NCI-H146 (cell line): ENCODE measurements around the gene NENF.

Experiments
- DNase-seq: peaks from one replicate; lab custom pipeline; 2025; lab: John Stamatoyannopoulos, UW

NENF gene

DNA sequence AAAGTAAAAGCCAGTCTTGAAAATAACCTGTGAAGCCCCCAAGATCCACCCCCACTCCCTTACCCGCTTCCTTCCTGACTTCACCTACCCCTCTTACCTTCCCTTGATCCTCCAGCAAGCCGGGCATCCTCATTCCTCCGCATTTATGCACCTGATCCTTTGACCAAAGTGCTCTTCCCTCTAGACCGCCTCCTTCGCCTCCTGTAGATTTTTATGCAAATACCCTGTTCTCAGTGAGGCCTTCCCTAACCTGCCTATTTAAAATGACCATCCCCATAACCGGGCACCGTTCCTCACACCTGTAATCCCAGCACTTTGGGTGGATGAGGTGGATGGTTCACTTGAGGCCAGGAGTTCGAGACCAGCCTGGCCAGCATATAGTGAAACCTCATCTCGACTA lies 1.1 kb upstream of the NENF start:
- DNase-seq = no peak

DNA sequence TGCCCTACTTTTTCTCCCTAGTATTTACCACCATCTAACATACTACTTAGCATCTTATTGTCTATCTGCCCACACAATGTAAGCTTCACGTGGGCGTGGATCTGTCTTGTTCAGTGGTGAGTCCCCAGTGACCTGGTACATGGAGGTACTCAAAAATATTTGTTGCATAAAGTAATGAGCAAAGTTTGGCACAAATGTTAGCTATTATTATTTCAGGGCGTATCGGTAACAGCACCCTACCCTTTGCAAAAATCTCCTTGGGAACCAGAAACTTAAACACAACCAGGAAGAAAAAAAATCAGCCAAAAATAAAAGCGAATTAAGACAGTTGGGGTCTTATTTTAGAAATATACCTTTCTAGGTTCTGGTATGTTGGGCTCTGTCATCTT lies 454 bp upstream of the NENF start:
- no peak for DNase-seq

DNA sequence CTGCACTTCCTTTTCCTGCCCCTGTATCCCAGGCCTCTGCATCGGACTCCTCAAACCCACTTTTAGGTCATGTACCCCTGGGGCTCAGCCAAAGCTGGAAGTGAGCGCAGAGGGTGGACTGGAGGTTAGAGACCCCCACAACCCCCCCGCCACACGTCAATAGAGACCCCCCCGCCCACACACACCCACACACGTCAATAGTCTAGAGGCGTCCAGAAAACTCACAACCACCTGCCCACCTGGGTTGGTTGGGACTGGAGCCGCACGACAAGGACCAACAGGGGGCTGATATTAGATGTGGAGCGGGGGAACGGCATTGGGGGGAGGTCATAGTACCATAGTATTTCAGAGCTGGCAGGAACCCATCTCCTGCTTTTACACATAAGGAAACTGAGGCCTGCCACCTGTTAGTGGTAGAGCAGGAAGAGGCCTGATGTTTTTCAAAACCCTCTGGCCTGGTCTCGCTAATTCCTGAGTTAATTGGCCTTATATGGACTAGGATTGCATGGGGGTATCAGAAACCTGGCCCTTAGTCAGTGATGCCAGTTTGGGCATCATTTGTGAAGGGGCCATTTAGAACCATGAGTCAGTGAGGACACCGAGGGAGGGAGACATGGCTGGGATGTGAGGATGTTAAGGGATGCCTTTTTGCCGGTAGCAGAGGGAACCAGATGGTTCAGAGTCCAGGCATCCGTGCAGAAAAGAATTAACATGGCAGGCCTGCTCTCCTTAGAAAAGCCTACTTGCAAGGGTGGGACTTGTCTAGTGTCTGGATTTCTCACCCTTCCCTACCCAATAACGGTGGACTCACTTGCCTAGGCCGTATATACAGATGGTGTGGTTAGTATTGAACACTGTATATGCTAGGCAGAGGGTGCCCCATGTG lies 1.1 kb downstream of the NENF start:
- DNase-seq = no peak

DNA sequence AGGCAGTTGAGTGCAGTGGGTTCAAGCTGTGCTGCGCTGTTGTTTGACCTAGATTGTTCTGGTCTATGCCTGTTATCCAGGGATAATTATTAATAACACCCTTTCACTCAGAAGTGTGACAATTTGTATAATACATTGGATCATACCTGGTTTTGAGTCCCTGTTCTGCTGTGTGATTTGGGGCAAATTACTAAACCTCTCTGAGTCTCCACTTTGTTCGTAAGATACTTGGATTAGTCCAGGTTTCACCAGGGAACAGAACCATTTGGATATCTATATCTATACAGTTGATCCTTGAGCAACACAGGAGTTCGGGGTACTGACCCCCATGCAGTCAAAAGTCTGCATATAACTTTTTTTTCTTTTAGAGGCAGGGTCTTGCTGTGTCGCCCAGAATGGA lies 2.3 kb downstream of the NENF start:
- DNase-seq = no peak

DNA sequence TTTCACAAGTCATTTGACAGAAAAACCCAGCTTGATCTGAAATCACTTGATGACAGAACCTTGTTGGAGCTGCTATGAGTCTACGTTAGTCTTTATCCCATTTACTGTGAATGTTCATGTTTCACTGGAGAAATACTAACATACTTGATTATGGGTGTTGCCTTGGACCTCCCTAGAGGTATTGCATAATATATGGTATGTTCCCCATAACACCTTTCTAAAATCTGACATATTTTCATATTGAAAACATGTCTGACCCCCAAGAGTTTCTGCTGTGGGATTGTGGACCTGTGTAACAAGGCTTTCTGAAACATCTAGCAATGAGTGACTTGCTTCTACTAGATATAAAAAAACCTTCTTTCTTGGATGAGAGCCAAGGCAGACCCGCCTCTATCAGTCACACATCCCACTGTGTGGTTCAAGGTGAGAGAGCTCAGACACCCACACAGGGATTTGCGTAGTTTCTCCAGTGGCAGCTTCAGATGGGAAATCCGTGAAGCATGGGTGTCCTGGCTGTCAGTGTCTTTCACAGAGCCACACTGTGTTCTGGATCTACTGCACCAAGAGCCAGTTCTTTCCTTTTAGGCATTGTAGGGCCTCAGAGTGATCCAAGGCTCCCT lies 4.6 kb downstream of the NENF start:
- DNase-seq = no peak

DNA sequence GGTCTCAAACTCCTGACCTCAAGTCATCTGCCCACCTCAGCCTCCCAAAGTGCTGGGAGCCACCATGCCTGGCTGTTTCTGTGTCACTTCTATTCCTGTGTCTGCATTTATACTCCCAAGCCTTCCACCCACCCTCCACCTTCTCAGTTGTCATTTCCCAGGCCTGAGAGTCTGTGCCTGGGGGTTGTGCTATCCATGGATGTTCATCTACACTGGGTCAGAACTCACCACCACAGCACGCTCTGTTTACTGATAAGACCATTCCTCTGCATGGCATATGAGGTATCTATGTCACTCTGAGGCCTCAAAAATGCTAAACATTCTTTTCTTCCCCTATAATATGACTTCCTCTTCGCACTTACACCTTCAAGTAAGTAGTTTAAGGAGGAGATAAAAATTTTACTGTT lies 6.1 kb downstream of the NENF start:
- no peak for DNase-seq

DNA sequence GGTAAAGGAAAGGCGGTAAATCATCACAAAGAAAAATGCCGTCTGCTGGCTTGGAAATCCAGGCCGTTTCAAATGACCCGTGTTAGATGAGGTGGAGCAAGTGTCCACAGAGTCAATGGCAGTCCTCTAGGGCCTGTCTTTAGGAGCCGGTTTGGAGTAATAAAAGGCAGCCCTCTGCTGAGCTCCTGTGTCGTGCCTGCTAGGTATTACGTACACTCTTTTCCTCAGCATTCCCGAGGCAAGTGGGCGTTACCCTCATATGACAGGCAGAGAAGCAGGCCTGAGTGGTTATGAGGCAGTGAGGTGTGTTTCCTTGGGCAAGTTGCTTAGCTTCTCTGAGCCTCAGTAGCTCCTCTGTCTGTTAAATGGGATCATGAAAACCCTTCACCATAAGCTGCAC lies 7.7 kb downstream of the NENF start:
- no peak for DNase-seq

DNA sequence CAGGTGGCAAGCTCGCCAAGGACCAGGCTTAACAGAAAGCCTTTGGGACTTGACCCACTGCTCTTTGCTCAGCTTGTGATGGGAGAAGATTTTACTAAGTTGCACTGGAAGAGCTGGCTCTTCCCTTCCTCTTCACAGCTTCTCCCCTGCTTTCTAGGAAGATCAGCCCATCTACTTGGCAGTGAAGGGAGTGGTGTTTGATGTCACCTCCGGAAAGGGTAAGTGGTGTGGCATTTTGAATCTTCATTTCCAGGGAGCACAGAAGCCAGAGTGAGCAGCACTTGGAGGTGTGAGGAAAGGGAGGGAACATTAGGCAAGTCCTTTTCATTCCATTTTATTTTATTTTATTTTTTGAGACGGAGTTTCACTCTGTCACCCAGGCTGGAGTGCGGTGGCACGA lies 9.7 kb downstream of the NENF start:
- DNase-seq = no peak

DNA sequence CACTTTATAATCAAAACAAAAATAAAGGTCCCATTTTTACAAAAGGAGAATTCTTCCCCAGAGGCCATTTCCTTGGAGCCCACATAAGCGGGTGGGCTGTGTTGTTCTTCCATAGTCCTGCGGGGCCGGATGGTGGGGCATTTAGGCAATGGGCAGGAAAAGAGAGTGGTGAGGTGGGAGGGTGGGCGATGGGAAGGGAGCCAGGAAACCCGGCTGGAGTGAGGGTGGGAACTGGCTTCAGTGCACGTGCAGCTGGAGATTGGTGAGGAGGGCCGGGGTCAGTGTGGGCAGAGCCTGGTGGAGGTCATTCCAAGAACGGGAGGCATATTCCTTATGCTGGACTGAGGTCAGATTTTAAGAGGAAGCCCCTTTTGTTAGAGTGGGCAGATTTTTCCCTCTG lies 13.6 kb downstream of the NENF start:
- no peak for DNase-seq

DNA sequence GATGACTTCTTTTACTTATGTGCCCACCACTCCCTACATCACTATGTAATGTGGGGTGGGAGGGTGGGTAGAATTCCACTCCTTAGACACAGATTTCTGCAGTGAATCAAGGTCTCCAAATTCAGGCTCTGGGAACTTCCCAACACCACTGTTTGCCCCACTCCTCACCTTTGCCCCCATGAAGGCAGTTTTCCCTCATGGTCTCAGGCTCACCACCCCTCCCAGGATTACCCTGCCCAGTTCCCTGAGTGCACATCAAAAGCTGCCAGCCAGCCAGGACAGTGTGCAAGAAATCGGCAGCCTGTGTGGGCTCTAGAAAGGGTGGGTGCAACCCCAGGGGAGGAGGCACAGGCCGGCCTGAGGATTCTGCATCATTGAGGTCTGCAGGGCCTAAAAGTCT lies 14.8 kb downstream of the NENF start:
- DNase-seq = no peak

DNA sequence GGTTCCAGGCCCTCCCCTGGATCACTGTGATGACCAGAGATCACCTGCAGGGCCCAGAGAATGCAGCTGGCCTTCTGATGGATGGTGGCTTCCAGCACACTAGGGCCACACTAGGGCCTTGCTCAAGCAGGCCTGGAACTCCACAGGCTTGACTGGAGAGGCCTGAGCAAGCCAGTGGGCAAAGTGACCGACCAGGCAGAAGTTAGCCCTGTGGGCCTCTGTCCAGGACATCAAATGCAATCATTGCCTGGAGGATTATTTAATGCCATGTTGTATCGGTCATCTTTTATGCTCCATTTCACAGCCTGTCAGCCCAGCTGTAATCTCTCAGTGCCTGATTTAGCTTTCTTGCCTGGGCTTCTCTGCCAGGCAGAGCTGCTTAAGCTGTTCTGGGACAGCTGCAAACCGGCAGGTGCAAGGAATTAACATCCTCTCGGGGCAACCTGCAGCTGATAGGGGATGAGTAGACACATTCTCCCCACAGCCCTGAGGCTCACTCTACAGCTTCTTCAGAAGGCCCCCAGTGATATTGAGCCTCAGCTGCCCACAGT lies 17.7 kb downstream of the NENF start:
- DNase-seq = peak; percentile 57

DNA sequence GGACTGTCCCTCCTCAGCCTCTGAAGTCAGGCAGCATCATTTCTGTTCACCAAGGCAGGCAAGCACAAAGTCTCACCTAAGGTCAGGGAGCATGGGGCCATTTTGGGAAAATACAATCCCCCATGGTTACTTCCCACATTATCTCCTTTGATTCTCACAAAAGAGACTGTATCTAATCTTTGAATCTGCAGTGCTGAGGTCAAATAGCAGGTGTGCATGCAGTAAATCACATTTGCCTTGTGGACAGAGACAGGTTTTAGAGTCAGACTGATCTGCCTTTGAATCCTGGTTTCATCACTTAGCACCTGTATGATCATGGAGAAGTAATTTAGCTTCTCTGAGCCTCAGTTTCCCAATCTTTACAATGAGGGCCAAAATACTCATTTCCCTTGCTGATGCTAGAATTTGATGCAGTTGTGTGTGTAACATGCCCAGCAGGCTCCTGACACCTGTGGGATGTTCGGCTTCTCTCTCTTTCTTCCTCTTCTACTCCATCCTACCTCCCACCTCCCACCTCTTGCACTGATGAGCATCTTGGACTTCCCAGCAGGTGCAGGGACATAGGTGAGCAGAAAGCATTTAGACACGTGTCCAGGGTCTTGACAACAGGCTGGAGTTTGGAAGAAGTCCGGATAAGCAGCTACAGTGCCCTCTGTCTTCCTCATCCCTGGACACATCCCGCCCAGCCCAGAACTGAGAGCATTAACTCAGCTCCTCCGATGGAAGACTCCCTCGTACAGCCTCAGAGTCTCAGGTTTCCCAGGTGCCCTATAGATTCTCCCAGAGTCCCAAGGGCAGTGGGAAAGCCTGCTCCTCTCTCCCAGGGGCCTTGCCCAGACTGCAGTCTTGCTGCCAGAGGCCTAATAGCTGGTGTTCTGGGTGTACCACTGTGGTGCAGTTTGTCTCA lies 18.9 kb downstream of the NENF start:
- peak; percentile 30 for DNase-seq

DNA sequence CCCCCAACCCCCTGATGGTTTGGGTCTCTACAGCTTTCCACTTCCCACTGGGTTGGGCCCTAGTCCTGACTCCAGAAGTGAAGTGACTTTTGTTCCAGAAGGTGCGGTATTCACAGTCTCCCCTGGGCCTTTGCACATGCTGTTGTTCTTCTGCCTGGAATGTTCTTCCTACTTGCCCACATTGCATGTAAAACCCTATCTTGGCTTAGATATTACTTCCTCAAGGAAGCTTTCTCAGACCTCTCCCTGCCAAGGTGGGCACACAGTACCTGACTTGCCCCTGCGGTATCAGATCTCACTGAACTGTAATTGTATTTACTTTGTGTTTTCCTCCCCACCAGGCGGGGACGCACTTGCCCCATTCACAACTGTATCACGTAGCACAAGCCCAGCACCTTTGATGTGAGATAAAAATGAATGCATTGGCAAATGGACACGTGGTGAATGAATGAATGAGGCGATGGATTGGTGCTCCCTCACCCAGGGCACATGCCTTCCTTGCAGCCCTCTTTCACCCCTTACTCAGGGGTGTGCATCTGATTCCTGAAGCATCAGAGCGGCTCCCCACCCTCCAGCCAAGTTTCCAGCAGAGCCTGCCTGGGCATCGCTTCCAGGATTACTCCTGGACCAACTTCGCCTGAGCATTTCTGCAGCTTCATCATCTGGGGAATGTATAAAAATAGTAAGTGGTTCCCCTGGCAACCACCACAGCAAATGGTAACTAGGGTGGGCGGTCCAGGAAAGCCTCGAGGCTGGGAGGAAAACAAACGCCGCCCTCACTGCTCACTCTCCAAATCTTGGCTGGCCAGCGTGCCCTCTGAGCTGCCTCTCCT lies 19.8 kb downstream of the NENF start:
- DNase-seq = no peak

DNA sequence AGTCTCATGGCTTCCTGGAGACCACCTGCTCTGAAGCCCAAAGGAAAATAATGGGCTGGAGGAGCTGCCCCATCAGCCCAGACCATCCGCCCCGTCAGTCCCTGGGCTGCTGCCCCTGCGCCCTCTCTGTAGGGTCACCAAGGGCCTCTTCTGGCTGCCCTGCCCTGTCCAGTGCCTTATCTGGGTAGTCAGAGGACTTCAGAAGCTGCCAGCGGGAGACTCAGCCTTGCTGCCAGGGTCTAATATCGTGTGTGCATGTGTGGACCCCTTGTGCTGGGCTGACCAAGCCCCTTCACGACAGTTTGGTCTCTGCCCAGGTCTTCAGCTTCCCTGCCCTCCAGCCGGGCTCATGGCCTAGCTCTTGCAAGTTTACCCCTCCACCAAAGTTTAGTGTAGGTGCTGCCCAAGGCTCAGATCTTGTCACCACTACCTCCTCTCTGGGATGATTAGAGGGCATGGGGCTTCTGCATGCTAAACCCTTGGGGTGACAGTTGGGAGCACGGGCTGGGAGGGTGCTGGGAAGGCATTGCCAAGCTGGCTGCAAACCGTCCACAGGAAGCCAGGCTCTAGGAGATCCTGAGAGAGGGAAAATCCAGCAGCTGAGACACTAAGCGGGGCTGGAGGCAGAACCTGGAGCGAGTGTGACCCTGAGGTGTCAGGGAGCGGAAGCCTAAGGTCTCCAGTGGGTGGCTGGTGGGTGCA lies 20.6 kb downstream of the NENF start:
- DNase-seq = no peak

DNA sequence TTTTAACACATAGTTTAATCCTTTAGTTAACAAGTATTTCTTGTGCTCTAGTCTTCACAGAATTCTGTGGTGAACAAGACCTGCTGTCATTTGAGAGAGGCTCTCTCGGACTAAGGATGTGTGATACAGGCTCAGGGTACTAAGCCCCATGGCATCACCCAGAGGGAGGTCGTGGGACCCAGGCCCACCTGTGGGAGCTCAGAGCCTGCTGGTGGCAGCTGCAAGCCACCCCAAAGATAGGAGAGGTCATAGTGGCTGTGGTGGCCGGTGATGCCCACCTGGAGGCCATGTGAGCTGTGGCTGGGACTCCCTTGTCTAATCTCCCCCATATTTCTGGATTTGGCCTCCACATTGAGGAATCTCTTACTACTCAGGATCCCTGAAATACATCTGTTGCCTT lies 22.0 kb downstream of the NENF start:
- DNase-seq = no peak

DNA sequence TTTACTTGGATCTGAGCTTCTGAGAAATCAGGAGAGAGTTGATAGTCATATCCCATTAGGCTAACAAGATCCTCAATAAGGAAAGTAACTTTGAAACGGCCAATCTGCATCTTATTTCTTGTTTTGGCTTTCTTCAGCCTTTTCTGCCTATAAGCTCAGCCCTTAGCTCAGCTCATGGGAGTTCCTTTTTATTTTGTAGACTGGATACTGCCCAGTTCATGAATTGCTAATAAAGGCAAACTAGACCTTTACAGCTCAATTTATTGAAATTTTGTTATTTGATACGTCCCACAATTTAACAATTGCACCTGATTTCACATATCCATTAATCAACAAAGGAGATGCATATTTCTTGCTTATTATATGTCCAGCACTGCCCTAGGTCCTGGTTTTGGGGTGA lies 22.7 kb downstream of the NENF start:
- DNase-seq = no peak

DNA sequence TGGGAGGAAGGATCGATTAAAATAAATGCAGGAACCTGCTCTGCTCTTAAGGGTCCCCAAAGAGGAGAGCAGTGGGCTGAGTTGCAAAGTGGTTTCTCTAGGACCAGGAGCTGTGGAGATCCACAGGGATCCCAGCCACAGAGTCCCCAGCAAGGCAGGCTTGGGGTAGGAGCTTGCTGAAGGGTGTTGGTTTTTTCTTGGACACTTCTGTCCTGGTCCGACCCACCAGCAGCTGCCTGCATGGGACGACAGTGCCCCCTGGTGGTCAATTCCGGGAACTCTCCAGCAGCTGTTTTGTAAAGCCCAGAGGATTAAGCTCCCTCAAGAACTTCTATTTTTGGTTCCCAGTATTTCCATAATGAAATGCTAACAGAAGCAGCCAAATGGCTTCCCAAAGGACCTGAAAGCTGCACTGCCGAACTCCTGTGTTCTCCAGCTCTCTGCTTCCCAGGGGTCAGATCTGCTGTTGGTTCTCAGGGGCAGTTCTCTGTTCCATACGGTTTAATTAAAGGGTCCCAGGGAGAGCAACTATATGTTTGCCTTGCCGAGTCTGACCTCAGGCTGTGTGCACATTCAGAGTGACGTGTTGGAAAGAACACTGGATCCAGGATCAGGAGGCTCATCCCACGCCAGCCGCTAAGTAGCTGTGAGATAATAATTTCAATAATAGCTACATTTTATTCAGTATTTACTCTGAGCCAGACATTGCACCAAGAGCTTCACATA lies 23.2 kb downstream of the NENF start:
- DNase-seq = peak; percentile 70

DNA sequence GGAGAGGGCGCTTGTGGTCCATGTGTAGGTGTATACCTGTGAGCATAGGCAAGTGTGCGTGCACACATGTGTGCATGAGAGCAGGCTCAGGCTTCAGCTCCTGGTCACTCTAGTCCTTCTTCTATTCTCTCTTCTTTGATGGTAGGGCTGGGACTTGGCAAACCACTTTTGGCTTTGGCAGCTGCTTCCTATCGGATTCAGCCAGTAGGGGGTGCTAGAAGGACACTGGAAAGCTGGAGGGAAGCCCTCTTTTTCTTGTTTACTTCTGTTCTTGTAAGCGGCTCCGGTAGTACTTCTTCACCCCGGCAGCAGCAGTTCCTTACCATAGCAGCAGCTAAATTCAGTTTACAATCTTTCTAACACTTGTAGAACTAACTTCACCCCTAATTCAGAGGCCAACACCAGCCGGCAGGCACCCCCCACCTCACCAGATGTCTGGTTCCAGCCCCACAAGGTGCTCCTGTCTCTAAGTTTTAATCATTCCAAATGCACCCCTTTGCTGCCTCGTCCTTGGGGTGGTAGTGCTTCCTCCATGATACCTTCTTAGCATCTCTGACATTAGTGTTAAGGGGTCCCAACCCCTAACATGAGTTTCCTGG lies 25.1 kb downstream of the NENF start:
- peak; percentile 45 for DNase-seq

DNA sequence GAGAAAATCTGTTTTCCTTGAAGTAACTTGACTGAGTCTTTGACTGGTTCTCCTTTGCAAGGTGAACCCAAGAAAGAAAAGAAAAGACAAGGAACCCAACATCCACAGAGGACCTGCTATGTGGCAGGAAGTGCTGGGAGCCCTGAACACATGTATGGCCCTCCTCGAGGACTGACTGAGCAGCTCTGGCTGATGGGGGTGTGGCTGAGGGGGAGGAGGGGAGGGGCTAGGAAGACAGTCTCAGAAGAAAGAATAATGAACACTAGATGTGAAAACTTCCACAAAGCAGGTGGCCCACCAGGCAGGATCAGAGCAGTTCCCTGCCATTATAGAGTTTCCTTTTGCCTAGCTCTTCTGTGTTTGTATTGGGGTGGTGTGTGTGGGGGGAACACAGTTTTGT lies 26.1 kb downstream of the NENF start:
- DNase-seq = no peak

DNA sequence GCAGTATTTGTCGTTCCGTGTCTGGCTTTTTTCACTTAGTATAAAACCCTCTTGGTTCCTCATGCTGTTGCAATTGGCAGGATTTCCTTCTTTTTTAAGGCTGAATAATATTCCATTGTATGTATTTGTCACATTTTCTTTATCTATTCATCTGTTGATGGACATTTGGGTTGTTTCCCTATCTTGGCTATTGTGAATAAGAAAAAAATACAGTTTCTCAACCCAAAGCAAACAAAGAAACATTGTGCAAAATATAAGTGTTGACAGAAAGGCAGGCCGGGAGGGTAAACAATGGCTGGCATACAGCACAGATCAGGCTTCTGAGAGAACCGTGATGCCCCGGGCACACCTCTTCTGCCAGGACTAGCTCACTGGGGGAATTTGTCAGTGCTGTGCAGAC lies 26.9 kb downstream of the NENF start:
- no peak for DNase-seq
